Jurkat, Clone E6-1 (cell line): ENCODE measurements around the gene NIPAL4.

Source experiments
- DNase-seq: peaks from one replicate; pipeline ENCODE4 v3.0.0-alpha.2; 2011; ENCODE audit warnings: low read depth, low spot score
- H3K4me3 ChIP-seq: 2 replicates; pipeline ENCODE4 v1.5.1; 2011; ENCODE audit warnings: mild to moderate bottlenecking, low read length, control low read depth, moderate library complexity

The NIPAL4 gene

DNA sequence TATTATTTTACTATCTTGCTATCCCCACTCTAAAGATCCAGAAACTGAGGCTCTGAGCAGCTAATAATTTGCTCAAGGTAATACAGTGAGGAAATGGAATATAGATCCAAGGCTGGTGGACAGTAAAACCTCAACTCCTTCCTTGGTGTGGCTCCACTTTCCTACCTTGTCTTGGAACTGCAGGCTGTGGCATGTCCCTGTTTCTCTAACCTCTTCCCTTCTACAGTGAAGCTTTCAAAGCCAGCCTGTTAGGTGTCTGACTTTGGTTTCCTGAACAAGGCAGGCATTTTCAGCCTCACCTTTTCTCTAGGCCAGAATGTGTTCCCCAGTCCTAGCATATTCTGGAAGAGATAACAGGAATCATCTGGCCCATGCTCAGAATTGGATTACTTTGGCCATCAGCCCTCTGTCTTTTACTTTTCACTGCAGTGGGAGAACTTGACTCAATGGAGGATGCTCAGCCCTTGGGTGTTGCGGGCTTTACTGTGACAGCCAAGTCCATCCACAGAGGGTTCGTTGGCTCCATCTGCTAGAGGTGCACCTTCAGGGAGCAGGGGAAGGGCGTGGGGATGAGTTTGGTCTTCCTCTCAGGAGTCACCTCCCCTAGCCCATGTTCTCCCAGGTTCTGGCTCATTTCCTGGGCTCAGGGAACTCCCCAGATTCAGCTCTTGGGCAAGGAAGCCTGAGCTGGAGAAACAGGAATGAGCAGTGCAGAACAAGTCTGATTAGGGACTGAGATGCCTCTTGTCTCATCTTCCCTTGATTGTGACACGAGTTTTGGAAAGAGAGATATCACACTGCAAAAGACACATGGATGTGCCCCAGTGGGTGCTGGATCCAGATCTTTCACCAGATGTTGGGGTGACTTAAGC, 1.1 kb downstream of the NIPAL4 start:
- no peak for DNase-seq
- no peak overlapping the region for H3K4me3 ChIP-seq

DNA sequence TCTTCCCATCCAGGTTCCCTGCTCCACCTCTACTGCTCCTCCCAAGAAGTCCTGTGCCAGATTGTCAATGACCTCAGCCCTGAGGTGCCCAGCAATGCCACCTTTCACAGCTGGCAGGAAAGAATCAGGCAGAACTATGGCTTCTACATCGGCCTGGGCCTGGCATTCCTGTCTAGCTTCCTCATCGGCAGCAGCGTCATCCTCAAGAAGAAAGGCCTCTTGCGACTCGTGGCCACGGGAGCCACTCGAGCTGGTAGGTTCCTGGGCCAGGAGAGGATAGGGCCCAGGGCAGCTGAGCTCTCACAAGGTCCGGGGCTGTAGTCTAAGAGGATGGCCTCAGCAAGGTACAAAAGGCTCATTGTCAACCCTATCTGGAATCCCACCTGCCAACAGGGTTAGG, 3.1 kb downstream of the NIPAL4 start:
- no peak for DNase-seq
- H3K4me3 ChIP-seq = no peak overlapping the region

DNA sequence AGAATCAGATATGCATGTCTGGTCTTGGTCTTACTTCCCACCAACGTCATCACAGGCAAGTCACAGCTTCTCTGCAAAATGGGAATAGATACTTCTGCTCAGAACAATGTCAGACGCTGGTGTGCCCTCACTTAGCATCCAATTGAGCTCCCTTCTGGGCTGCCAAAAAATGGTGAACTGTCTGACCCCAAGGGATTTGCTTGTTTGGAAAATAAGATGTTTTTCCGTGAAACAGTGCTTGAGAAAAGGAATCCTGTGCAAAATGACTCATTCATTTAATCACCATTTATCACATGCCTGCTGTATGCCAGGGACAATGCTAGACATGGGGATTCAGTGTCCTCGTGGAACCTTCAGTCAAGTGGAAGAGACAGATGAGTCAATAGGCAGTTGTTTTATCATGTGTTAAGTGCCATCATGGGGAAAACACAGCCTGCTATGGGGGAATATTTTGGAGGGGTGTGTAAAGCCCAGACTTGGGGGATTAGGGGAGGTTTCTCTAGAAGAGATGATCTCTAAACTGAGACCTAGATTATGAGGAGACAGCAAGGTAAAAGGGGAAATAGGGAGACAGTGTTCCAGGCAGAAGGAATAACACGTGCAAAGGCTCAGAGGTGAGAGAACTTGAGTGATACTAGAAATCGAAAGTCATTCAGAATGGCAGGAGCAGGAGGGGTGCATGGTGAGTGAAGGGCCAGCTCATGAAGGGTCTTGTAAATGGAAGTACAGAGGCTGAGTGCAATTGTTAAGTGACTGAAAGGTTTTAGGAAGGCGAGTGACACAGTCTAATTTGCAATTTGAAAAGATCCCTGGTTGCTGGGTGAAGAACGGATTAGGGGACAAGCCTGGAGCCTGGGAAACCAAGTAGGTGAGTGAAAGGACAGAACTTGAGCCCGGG, 3.9 kb downstream of the NIPAL4 start:
- H3K4me3 ChIP-seq = no peak overlapping the region
- DNase-seq = no peak

DNA sequence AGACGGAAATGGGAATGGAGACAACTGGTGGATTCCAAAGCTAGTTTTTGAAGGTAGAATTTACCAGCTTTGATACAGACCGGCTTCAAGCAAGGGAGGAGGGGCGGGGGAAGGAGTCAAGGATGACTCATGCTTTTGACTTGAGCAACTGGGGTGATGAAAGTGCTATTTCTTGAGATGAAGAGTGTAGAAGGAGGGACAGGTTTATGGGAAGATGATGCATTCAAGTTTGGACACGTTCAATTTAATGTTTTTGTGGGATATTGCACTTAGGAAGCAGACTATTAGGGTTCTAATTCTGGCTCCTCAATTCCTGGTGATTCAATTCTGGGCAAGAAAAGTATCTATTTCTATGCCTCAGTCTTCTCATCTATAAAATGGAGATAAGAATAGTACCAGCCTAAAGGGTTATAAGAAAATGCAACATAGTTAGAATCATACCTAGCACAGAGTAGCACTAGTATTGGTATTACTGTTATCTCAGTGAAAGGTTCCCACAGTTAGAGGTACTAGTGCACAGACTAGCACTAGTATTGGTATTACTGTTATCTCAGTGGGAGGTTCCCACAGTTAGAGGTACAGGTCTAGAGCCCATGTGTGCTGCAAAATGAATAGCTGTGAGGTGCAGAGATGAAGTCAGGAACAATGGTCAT, 4.6 kb downstream of the NIPAL4 start:
- no peak overlapping the region for H3K4me3 ChIP-seq
- DNase-seq = no peak

DNA sequence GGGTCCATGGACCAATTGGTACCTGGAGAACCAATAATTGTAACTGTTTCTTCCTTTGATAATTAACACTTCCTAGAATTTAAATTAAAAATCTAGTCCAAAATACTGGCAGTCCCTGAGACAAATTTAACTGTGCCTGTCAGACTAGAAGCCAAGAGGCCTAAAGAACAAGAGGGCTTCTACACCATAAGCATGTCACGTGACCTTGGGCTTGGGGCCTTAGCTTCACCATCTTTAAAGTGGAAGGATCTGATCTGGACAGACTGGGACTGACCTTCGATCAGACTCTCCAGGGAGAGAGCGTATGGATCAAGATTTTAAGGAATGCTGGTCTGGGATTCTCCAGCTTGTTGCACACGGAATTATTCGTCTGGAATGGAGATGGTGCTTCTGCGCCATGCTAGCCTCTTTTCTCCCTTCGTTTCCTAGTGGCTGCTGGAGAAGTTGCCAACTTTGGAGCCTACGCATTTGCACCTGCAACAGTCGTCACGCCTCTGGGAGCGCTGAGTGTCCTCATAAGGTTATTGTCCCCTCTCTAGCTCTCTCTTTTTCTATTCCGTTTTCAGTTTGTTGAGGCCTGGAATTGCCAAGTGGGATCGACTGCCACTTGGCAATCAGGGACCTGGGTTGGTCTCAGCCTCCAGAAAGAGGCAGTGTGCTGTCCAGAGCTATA, 8.4 kb downstream of the NIPAL4 start:
- no peak overlapping the region for H3K4me3 ChIP-seq
- DNase-seq = no peak

DNA sequence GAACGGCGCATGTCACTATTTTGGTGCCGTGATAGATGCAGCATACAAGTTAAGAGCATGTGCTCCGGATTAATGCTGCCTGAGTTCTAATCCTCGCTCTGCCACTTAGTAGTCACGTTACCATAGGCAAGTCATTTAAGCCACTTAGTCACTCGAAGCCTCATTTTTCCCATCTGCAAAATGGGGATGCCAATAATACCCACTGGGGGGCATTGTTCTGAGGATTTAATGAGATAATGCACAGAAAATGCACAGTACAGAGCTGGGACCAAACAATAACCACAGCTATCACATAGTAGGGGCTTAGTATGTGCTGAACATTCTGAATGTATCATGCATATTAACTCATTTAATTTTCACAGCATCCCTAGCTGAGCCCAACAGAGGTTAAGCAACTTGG, 9.1 kb downstream of the NIPAL4 start:
- H3K4me3 ChIP-seq = no peak overlapping the region
- no peak for DNase-seq

DNA sequence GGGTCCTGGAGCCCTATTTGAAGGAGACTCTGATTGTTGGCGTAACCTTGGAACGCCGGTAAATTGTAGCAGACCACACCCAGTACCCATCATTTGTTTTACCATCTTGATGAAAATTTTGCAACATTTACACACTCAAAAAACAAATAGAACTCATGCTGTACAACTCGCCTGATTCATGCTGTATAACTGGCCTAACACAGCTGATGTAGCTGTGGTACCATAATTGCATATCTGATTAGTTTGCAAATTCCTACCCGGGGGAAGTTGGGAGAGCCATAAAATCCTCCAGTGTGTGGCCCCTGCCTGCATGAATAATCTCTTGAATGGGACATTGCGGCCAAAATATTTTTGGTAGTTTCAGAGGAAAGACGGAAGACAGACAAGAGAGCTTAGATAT, 9.7 kb downstream of the NIPAL4 start:
- no peak overlapping the region for H3K4me3 ChIP-seq
- no peak for DNase-seq

DNA sequence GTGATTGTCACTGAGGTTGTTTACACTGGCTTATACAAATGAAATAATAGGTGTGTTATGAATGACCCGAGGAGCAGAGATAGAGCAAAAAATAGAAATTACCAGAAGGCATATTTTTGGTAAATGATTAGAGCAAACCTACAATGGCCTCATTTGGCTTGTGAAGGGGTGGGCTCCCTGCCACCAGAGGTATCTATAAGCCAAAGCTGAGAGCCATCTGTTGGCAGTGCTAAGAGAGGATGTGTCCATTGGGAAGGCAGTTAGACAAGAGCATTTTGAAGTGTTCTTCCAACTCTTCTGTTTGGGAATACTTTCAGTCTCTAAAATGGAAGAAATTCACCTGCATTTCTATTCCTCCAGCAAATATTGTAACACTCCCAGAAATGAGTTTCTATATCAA, 10.6 kb downstream of the NIPAL4 start:
- no peak for DNase-seq
- no peak overlapping the region for H3K4me3 ChIP-seq

DNA sequence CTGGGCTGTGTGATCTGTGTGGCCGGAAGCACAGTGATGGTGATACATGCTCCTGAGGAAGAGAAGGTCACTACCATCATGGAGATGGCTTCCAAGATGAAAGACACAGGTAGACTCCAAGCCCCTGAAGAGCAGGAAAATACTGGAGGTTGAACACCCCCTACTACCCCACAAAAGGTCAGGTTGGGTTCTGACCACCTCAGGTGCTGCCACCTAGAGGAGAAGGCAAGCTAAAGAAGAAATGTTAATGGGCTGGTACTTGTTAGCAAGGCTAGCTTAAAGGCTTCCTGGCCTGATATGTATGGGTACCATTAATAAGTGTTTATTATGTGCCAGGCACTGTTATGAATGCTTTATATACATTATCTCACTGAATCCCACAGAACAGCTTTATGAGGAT, 11.7 kb downstream of the NIPAL4 start:
- peak; percentile 16 for DNase-seq
- no peak overlapping the region for H3K4me3 ChIP-seq

DNA sequence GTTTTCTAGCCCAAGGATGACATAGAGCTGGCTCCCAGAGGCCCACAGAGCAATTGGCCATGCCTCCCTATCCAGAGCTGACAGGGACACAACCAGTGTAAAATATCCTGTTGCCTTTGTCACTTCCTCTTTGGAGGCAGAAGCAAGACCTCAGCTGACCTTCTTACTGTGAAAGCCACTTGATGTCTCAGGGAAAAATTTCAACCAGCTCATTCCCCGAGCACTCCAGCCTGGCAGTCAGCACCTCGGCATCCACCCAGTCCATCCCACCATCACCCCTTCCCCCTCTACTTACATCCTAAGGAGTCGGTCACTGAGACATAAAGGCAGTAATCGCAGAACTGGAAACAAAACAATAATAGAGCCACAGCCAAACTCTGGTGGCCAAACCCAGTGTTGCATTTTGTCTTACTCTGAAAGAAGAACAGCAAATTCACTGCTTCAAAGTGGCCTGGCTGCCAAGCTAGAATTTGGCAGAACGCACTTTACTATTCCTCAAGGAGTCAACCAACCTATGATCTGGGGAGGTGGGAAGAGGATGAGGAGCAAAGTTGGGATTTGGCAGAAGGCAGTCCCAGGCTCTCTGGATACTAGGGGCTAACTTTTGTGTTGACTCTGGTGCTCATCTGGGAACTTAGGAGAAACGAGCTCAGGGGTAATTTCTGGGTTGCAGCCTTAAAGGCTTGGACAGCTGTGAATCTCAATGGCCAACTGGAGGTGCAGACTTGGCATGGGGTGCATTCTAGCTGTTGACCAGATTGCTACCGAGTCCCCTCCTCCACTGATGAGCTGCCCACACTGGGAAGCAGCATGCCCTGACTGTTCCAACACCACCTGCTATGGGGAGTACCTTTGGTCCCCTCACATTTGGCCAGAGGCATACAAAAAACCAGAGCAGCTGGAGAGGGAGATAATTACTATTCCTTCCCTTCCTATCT, 13.6 kb downstream of the NIPAL4 start:
- DNase-seq = no peak
- H3K4me3 ChIP-seq = no peak overlapping the region

DNA sequence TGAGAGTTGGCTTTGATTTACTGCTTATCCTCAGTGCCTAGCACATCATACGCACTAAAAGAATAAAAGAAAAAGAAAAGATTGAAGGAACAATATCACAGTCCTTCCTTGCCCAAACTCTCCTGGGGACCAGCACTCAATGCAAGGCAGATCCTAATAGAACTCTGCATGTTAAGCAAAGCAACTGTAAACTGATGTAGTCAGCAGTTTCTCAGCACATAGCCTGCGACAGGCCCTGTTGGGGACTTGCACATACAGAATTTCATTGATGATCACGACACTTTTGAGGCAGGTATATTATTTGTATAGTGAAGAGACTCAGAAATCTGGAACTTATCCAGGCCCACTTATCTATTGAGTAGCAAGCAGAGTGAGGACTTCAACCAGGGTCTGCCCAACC, 15.4 kb downstream of the NIPAL4 start:
- no peak for DNase-seq
- no peak overlapping the region for H3K4me3 ChIP-seq

DNA sequence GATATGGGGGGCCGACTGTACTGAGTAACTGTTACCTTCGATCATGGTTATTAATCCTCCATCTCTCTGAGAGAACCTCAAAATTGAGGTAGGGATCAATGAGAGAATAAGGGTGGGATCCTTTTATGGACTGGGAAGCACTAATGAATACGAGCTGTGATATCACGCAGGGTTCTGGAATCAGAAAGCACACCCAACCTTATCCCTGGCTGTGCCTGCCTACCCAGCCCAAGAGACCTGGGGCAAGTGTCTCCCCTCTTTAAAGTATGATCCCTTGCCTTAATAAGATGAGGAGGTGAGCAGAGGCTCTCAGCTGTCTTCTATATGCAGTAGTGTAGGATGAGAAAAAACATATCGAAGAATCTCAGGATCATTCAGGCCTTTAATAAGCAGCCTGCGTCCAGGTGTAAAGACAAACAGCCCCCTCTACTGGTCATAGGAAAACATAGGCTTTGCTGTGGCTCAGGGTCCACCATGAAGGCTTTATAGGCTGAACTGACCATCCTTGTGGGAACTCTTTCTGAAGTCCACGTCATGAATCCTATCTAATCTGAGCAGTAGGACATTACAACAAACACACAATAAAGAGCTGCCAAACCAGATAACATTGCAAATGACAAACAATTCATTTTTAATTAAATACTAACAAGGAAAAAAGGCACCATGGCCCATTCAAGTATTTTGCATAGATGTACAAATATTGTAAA, 16.8 kb downstream of the NIPAL4 start:
- no peak overlapping the region for H3K4me3 ChIP-seq
- DNase-seq = peak; percentile 45

DNA sequence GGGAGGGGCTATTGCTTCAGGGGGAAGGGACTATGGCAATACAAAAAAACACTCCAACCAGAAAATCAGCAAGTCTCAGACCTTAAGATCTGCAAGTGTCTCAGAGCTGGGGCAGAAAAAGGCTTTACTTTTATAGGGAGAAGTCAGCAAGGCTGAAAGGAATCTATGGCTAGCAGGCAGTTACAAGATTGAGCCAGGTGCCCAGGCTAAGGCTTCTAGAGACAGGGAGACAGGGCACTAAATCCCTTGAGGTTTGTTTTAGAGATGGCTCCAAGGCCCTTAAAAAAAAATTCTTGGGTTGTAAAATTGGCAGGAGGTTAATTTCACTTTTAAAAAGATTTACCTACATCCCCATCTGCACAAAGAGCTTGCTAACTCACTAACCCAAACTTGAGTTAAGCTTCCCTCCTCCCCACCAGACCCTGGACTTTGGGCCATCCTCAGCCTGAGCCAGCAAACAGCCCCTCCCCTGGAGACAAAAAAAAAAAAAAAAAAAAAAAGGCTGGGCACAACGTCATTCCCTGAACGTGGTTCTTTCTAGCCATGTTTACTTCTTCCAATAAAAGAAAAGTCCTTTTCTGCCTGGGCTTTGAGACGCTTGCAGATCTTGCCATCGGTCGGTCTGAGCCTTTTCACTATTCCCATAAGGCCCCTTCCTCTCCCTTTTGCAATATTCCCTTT, 17.9 kb downstream of the NIPAL4 start:
- H3K4me3 ChIP-seq = no peak overlapping the region
- no peak for DNase-seq

DNA sequence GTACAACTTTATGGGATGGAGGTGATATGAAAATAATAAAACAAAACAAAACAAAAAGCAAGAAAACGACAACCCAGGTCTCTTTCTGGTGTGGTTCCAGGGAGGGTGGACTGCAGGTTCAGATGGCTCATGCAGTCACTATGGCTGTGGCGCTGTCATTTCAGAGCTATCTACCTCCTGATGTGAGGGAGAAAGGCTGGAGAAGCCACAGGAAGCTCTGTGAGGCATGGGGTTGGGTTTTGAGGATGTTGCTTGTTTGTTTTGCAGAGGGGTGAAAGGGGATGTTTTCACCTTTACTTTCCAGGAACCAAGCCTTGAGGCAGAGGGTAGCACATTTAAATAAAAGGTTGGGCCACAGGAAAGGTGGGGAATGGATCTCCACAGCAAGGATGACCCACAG, 18.7 kb downstream of the NIPAL4 start:
- DNase-seq = no peak
- H3K4me3 ChIP-seq = no peak overlapping the region

DNA sequence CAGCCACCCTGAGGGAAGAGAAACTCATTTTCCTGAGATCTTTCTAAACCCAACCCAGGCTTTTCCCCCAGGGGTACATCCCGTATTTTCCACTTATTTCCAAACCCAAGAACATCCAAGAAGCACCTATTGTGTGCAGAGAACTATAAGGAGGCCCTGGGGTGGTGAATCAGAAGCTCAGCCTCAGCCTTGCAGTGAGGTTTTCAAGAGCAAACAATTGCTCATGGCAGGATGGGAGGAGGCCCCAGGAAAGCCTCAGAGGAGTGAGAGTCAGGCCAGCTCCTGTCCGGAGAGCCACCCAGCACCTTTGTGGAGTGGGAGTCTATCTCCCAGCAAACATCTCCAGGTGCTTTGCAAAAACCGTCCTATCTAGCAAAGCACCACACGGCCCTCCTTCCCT, 19.2 kb downstream of the NIPAL4 start:
- H3K4me3 ChIP-seq = no peak overlapping the region

DNA sequence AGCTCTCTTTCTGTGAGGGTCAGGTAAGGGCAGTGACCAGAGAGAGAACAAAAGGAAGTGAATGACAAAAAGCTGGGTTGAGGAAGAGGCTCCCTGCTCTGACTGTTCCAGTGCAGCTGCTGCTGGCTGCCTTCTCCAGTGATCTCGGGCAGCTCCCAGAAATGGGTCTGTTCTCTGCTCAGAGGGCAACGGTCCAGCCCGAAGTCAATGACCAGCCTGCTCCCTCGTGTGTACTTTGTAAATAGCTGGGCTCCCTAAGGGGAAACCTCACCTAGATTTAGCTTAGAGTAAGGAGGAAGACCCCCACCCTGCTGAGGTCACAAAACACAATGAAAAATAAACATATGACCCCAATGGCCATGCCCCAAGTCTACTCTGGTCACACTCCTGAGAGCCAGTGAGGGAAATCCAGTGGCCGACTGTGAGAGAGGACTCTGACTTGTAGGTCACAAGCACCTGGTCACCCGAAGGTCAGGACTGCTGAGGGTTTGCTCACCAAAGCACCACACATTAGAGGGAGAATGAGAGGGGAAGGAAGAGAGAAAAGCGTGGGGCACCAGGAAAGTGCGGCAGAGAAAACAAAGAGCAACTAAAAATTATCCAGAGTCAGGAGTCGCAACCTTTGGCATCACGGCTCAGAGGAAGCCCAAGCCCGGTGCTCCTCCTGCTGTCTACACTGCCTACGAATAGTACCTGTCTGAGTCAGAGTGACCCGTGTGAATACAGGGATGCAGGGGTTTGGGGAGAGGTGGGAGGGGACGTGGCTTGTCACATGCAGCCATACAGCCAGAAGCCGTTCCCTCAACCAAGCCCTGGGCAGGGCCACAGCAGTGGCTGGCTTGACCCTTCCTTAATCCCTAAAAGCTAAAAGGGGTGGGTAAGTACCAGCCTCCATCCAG, 19.8 kb downstream of the NIPAL4 start:
- no peak overlapping the region for H3K4me3 ChIP-seq
- DNase-seq = no peak

More for the DNA sequence above, 19.2 kb downstream of the NIPAL4 start:
- DNase-seq = no peak
